Measurements from ENCODE around the gene D2HGDH. TPM values are rescaled to one million over a fixed set of nuclear protein-coding genes. Genes with fewer than 3 reads are reported as not detected.

D2HGDH gene
- total and polyA plus RNA-seq, 2 experiments from 2014 or later, result 3.7 to 17.3 TPM

- TF ChIP-seq ZNF462 (CRISPR knock-in tag; IDR thresholded peaks at IDR 0.05), result no peak
- TF ChIP-seq POLR2AphosphoS5 (IDR thresholded peaks at IDR 0.05; ENCODE audit: low read depth), result no peak
- no peak for TF ChIP-seq CTCF (conservative IDR thresholded peaks at IDR 0.05; ENCODE audit: low read depth in 2 of 2)
- TF ChIP-seq EZH2phosphoT487 (IDR thresholded peaks at IDR 0.05; ENCODE audit: unreplicated experiment), result no peak
- no peak for TF ChIP-seq CREB1 (CRISPR knock-in tag; IDR thresholded peaks at IDR 0.05; ENCODE audit: low read depth)
- TF ChIP-seq EZH2 (IDR thresholded peaks at IDR 0.05; ENCODE audit: low read depth, unreplicated experiment), result no peak
- no peak for TF ChIP-seq STAT1 (IDR thresholded peaks at IDR 0.05; ENCODE audit: unreplicated experiment)
Observed at GRCh38 chr2:241774419-241775222, 40.2 kb downstream of the D2HGDH start (continued).
